Stromal cell of bone marrow (primary cell): ENCODE data around the gene FAHD2A.
"Not testable (repeated sequence)": the region's sequence is repeated elsewhere in the genome, so short reads cannot be mapped to it uniquely, and the experiment has no call there.

Experiments
- DNase-seq: peaks from one replicate; pipeline ENCODE4 v3.0.0-alpha.2; 2012; ENCODE audit warnings: low read depth

The FAHD2A gene

GRCh38 chr2:95376311-95377215, 25.9 kb upstream of the FAHD2A start:
- DNase-seq = no peak

DNA sequence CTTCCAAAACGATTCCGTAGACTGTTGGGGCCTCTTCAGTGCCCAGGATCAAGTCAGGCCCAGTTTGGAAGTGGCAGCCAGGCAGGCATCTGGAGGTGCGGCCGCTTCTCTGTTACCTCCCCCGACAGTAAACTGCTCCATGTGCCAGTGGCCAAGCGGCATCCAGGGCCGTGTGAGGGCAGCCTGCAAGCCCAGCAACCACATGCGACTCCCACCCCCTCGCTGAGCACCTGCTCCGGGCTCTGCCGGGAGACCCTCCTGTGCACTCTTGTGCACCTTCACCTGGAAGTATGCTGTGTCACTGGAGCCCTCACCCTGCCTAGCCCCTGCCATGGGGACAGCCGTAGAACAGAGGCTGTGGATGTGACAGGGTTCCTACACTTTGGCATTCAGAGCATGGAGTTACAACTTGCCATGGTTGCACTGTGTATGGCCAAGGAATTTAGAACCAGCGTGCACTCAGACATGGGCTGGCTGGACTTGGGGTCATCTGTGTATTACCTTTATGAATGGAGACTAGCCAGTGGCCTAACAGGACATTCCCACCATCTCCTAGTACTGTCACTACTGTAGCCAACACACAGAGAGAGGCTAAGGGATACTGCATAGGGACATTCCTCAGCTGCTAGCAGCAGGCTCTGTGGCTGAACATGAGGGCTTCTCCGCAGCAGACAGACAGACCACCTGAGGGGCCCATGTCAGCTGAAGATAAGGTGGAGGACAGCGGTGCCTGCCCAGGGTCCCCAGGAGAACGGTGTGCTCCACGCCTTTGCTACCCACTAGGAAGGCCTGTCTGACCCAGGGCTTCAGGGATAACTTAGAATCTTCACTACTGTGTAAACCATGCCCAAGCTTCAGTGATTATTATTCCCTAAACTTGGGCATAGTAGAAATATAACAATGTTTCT, 25.0 kb upstream of the FAHD2A start:
- no peak for DNase-seq

GRCh38 chr2:95378281-95378680, 24.2 kb upstream of the FAHD2A start:
- not testable (repeated sequence) for DNase-seq

DNA sequence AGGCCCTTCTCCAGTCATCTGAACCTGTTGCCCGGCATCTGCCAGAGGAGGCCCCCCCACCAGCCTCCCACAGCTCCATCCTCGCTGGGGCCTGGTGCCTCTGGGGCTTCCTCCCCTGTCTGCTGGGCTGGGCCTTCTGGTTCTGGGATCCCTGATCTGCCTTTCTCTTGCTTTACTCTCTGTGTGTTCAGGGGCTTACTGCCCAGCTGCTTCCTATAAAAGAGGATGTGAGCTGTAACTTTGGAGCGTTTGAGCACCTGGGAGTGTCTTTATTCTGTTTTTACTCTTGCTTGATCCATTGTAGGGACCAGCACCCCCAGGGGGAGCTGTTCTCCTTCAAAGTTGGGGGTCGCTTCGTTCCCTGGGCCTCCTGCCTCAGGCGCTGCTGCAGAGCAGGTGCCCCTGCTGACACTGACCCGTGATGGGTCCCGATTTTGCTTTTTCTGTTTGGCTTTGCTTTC, 23.1 kb upstream of the FAHD2A start:
- no peak for DNase-seq

DNA sequence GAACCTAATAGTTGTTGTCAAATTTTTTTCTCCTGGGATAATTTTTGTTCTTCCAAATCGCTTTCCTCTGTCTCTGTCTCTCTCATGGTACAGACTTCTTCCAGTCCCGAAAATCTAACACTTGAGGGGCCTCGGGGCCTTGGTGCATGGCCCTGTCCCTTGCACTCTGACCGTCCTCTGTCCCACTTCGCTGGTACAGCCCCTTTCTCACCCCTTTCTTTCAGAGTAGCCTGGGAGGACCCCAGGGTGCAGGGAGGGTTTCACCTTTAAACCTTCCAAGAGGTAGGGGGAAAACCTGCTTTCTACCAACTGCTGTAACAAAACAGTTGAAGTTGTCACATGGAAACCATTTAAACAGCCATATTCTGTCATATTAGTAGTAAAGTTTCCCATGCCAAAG, 22.2 kb upstream of the FAHD2A start:
- DNase-seq = no peak

DNA sequence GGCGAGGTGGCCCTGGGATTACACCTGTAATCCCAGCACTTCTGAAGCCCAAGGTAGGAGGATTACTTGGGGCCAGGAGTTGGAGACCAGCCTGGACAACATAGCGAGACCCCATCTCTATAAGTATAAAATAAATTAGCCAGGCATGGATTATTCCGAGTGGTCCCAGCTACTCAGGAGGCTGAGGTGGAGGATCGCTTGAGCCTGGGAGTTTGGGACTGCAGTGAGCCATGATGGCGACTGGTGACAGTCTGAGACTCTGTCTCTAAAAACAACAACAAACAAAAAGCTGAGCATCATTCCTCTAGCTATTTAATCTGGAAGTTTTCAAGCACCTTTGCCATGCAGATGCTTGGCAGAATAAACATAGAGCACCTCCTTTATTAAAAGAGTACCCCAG, 21.8 kb upstream of the FAHD2A start:
- no peak for DNase-seq

DNA sequence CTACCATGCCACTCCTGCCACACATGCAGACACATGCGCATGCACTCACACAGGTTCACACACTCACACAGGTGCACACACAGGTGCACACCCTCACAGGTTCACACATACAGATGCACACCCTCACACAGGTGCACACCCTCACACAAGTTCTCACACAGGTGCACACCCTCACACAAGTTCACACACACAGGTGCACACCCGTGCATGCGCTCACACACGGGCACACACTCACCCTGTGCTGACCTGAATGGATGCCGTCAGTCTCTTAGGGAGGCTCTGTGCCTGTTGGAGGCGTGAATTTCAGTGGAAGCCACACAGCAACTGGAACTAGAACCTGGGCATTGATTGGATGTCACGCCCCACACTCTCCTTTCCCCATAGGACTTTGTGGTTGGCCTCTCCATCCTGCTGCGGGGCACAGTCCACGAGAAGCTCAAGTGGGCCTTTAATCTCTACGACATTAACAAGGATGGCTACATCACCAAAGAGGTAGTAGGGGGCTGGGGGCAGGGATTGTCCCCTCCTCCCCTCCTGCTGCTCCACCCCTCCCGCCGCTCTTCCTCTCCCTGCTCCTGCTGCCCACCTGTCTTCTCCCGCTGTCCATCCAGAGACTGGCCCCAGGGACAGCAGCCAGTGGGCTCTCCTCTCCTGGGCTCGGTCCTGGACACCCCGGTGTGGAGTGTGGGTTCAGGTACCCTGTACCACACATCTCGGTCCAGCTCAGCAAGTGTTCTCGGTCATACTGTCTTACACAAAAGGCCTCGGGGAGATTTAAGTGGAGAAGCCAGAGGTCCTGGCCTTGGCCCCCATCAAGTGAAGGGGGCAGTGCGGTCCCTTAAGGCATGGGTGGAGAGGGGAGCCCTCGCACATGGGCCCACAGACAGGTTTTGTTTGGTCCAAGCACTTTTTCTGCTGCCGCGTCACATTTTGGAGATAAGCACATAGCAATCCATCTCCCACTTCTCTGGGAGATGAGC, 21.0 kb upstream of the FAHD2A start:
- no peak for DNase-seq

GRCh38 chr2:95382192-95382591, 20.3 kb upstream of the FAHD2A start:
- no peak for DNase-seq

- no peak for DNase-seq
Observed at GRCh38 chr2:95382686-95383634, 19.5 kb upstream of the FAHD2A start.

- DNase-seq = no peak
Observed at GRCh38 chr2:95383635-95384027, 18.9 kb upstream of the FAHD2A start.

DNA sequence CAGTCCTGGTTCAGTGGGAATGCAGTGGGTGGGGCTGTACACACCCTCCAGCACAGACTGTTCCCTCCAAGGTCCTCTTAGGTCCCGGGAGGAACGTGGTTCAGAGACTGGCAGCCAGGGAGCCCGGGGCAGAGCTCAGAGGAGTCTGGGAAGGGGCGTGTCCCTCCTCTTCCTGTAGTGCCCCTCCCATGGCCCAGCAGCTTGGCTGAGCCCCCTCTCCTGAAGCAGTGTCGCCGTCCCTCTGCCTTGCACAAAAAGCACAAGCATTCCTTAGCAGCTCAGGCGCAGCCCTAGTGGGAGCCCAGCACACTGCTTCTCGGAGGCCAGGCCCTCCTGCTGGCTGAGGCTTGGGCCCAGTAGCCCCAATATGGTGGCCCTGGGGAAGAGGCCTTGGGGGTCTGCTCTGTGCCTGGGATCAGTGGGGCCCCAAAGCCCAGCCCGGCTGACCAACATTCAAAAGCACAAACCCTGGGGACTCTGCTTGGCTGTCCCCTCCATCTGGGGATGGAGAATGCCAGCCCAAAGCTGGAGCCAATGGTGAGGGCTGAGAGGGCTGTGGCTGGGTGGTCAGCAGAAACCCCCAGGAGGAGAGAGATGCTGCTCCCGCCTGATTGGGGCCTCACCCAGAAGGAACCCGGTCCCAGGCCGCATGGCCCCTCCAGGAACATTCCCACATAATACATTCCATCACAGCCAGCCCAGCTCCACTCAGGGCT, 17.5 kb upstream of the FAHD2A start:
- DNase-seq = no peak

DNA sequence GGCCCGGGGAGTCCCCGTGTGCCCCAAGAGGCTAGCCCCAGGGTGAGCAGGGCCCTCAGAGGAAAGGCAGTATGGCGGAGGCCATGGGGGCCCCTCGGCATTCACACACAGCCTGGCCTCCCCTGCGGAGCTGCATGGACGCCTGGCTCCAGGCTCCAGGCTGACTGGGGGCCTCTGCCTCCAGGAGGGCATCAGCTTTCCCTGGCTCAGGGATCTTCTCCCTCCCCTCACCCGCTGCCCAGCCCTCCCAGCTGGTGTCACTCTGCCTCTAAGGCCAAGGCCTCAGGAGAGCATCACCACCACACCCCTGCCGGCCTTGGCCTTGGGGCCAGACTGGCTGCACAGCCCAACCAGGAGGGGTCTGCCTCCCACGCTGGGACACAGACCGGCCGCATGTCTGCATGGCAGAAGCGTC, 16.9 kb upstream of the FAHD2A start:
- DNase-seq = no peak

DNA sequence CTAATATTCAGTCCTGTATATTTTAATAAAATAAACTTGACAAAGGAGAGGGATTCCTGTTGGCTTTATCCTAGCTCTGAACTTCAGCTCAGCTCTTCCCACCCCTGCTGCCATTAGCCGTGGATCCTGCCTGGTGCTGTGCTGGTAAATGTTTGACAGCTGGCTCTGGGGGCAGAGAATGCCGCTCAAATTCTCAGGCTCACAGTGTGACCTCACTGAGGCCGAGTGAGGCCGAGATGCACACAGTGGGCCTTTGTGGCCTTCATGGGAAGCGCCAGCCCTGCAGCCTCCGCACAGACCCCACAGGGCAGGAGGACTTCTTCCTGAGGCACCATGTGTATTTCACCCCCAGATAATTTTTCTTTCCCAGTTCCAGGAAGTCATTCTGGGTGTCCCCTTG, 16.5 kb upstream of the FAHD2A start:
- no peak for DNase-seq

DNA sequence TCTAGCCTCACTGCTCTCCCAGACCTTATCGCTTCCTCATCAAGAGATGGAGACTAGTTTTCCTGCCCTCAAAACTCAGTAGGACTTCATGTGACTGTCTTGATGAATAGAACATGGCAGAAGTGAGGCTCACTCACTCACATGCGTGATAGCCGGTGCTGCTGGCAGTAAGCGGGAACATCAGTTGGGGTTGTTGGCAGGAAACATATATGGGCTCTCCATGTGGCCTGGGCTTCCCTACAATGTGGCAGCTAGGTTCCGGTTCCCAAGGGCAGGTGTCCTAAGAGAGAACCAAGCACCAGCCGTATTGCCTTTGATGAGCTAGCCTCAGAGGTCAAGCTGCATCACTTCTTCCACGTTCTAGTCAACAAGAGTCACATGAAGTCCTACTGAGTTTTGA, 15.2 kb upstream of the FAHD2A start:
- no peak for DNase-seq

DNA sequence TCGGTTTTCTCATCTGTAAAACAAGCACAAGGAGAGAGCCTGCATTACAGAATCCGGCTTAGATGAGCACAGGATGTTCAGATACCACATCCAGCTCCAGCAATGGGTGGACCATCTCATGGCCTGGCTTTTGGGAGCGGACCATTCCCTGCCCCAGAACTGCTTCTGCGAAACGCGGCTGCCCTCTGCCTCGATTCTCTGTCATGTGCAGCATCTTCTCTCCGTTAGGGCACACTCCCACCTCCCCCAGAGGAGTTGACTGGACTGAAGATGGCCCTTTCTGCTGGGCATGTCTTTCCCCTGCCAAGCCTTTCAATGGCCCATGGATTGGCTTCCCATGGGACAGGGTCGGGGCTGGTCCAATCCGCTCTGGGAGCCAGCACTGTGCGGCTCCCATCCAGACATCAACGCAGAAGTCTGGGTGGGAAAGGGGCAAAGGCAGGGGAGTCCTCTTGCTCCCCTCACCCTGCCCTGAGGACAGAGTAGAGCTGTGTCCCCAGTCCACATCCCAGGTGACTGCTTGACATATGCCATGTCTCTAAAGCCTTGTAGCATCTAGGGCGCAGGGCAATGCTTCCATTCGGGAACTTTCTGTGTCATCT, 14.3 kb upstream of the FAHD2A start:
- no peak for DNase-seq

DNA sequence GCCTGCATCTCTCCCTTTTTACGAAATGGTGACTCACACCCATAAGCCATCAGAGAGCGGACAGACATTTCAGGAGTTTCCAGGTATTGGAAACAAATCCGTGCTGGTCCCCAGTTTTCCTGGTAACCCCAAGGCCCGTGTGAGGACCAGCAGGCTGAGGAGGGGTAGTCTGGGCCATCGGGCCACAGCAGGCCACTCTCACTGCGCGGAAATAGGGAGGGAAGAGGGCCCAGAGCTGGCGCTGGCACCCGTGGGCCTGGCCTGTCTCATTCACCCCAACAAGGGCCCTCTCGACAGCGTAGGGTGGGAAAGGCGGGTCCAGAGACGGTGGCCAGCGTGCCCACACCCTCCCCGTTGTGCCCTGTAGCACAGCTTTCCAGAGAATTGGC, 13.7 kb upstream of the FAHD2A start:
- no peak for DNase-seq

DNA sequence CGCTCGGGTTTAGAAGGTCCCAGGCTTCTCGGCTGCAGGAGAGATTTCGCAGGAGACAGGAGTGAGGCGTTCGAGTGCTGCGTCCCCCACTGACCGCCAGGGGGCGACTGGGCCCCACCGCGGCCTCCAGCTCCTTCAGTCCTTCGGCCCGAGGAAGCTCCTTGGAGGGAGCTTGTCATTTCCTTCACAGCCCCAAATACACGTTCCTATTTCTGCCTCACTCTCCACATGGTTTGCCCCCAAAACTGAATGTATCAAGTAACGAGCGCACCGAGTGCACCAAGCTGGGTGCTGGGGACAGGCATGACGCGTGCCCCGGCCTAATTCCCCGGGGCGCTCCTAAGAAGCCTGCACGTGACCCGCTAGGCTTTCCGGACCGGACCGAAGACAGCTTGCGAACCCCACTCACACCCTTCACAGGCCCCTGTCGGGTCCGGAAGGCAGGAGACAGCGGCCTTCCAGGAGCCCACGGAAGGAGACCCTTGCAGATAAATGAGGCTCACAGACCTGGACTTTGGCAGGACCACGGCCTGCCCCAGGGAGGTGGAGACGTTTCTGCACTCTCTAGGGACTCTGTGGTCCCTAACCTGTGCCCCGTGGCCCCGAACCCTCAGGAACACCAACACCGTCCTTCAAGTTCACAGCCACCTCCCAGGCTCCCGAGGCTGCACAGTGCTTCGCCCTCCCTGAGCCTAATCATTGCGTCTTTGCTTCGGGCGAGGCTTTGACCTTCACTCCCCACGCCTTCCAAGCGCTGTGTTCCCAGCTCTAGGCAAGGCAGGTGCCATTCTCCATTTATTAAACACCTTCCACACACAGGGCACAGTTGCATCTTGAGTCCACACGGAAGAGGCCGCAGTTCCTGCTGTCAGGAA, 13.0 kb upstream of the FAHD2A start:
- peak; percentile 28 for DNase-seq

DNA sequence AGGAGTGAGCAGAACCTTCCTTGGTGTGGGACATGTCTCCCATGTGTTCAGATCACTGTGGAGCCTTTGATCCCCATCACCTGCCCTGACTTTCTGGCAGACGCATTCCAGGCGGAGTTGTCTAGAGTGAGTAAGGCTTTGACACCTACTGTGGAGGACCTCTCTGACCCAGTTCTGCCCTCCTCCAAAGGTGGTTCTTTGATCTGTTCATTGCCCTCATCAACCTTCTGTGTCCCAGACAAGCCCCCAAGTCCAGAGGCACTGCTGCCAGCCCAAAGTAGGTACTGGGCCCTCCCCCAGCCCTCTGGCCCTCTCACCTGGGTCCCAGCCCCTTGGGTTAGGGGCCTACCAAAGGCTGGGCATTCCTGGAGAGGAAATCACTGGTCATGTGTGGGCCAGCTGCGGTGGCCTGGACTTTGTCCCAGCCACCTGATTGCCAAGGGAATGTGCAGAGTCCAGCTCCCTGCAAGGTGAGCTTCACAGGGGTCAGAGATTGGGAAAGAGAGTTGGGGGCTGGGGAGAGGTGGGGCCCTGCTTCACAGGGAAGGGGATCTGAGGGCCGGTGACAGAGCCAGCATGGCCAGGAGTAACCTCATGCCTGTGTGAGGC, 12.1 kb upstream of the FAHD2A start:
- DNase-seq = no peak
